Adrenal gland (tissue), 12 donors: ENCODE measurements around the gene VPS18. TPM values are rescaled to one million over a fixed set of nuclear protein-coding genes. Genes with fewer than 3 reads are reported as not detected.

Source experiments
- DNase-seq, 7 donors: peaks; one replicate each; pipeline ENCODE4 v3.0.0-alpha.2; 2019 to 2020
- H3K27ac ChIP-seq, 5 donors: fragments of 200-600 bp; sonication (generic) in 4 of 5; 1 replicate in 3 of 5; 2 replicates in 2 of 5; pipeline versions ENCODE4 v1.5.1 to v1.8.0; 2016 to 2020; ENCODE audit warnings: mild to moderate bottlenecking in 1 of 5
- H3K27me3 ChIP-seq: fragments of 200-600 bp; 2 replicates; pipeline ENCODE4 v1.8.0; 2021
- H3K36me3 ChIP-seq, 2 donors: fragments of 200-600 bp; replicated peaks in 1 of 2; 1 replicate in 1 of 2; 2 replicates in 1 of 2; pipeline versions ENCODE4 v1.5.1 to v1.8.0; 2018 to 2022
- H3K4me1 ChIP-seq, 2 donors: fragments of 200-600 bp; replicated peaks in 1 of 2; 1 replicate in 1 of 2; 2 replicates in 1 of 2; pipeline versions ENCODE4 v1.5.1 to v1.8.0; 2018 to 2021
- H3K4me3 ChIP-seq, 4 donors: fragments of 200-600 bp; sonication (generic) in 3 of 4; one replicate each; pipeline ENCODE4 v1.5.1; 2016 to 2018
- H3K9me3 ChIP-seq, 3 donors: fragments of 200-600 bp; sonication (generic) in 1 of 3; replicated peaks in 1 of 3; 1 replicate in 2 of 3; 2 replicates in 1 of 3; pipeline versions ENCODE4 v1.5.1 to v1.8.0; 2016 to 2021
- POLR2A ChIP-seq, 2 donors: fragments of 450-650 bp; IDR thresholded peaks; one replicate each; pipeline ENCODE4 v1.6.1; 2017; ENCODE audit warnings: antibody characterized with exemption in 2 of 2, mild to moderate bottlenecking in 2 of 2, moderate library complexity in 1 of 2
- WGBS, 4 donors: extraction: QIAGEN DNeasy Blood & Tissue Kit in 2 of 4; methylation state at CpG; one replicate each; pipeline versions ENCODE4 v1.1.5 to v1.1.7; 2013 to 2017; 5-methylcytosine and 5-hydroxymethylcytosine counted together
- intact Hi-C, 2 donors: fragments of 100-400 bp; cut with DNase I; formaldehyde crosslinking; loops; one replicate each; pipeline versions ENCODE4 v1.14.1 to v1.15.0; 2022 to 2023
- polyA plus RNA-seq, 3 donors: library from polyadenylated mRNA; stranded (reverse); fragments of 200-250 nt in 2 of 3; fragments of 350-450 nt in 1 of 3; fragmentation: Illumina TruSeq in 1 of 3; extraction: RNeasy Lipid Tissue Mini Kit (QIAGEN cat#74804) in 1 of 3; gene quantifications; one replicate each; pipeline ENCODE4 v1.2.3, GENCODE V29; 2013 to 2014
- small RNA-seq, 2 donors: library from RNA; depleted of rRNA; stranded (forward); fragments of <200 nt; gene quantifications; one replicate each; pipeline ENCODE3, GENCODE V24; 2016
- total RNA-seq, 9 donors: library from RNA; depleted of rRNA in 4 of 9; stranded (reverse); fragments of >200 nt in 4 of 9; fragments of 120-200 nt in 1 of 9; fragmentation: NEBNext Ultra II Directional in 1 of 9; extraction: Animal tissue kit (Norgen Biotek cat#: 25700) in 1 of 9; gene quantifications; one replicate each; pipeline versions ENCODE4 v1.1.0 to v1.2.4, GENCODE V29; 2013 to 2023
- TF ChIP-seq, protein P1 (sequence below), 6 experiments: fragments of 450-650 bp in 4 of 6; fragments of 200-600 bp in 2 of 6; sonication (generic) in 1 of 6; IDR thresholded peaks; 1 replicate in 5 of 6; 2 replicates in 1 of 6; pipeline versions ENCODE4 v1.5.1 to v1.8.0; 2016 to 2021; ENCODE audit warnings: antibody characterized with exemption in 6 of 6, mild to moderate bottlenecking in 2 of 6, moderate library complexity in 1 of 6
- donor health status: healthy with polysubstance abuse.
- donor health status: Bipolar disorder and iron deficiency.
- donor health status: DM: yes; HTN: yes; CAD: no.
- donor health status: DM: no; HTN: no; CAD: no.
- donor health status: DM: no; HTN: no; CAD: no.
- donor health status: DM: yes; HTN: yes; CAD: no.

VPS18 gene
- total and polyA plus RNA-seq, 12 donors, result 8.9 to 43.4 (median 30.0) TPM

GRCh38 chr15:40952901-40953712 is 58.9 kb downstream of the VPS18 start, which contains the start of gene CHAC1:
CHAC1 (plus strand) TSS chr15:40953471; CDS start chr15:40953584, 113 bp downstream.
- H3K27ac ChIP-seq, result peak within 1 kb of the TSS in 3 of 5 donors; percentile 17 to 81 (median 51)

More at GRCh38 chr15:40952901-40953712, 58.9 kb downstream of the VPS18 start, which contains the start of gene CHAC1:
- Histone ChIP-seq H3K4me3 (peak within 1 kb of the TSS in 3 of 4 donors; percentile 59 to 71 (median 67)), H3K4me1 (peaks cover 6 to 14% of the 10 kb centered on the region in 2 donors), H3K36me3 (no peaks in the 10 kb centered on the region), H3K27me3 (no peaks in the 10 kb centered on the region), H3K9me3 (no peaks in the 10 kb centered on the region)
- TF ChIP-seq, protein P1, sequence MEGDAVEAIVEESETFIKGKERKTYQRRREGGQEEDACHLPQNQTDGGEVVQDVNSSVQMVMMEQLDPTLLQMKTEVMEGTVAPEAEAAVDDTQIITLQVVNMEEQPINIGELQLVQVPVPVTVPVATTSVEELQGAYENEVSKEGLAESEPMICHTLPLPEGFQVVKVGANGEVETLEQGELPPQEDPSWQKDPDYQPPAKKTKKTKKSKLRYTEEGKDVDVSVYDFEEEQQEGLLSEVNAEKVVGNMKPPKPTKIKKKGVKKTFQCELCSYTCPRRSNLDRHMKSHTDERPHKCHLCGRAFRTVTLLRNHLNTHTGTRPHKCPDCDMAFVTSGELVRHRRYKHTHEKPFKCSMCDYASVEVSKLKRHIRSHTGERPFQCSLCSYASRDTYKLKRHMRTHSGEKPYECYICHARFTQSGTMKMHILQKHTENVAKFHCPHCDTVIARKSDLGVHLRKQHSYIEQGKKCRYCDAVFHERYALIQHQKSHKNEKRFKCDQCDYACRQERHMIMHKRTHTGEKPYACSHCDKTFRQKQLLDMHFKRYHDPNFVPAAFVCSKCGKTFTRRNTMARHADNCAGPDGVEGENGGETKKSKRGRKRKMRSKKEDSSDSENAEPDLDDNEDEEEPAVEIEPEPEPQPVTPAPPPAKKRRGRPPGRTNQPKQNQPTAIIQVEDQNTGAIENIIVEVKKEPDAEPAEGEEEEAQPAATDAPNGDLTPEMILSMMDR (IDR thresholded peaks at IDR 0.05), result no peak
- peak in 1 of 2 donors; percentile 60 for TF ChIP-seq POLR2A (IDR thresholded peaks at IDR 0.05)
- intact Hi-C loops, result no loop called here
- DNase-seq, result peak; percentile 94 to 98 (median 97)
- 0 to 3% (median 1%) methylated on average over 2 to 72 of the region's 72 CpGs for WGBS, 4 donors

Small RNA genes within 50 kb of the gene (small RNA-seq; reads per million reads assigned to genes)
- gene AC025166.1, result 0 reads per million in 2 donors
- gene ISCA1P4, result 0 reads per million in 2 donors

Other genes starting within 250 kb of the VPS18 start
- gene RAD51, start 199.3 kb upstream of the VPS18 start, total RNA-seq, result 1 to 10 TPM in 4 of 9 donors, under 1 TPM in 3, not detected in 2; 0.47 to 5.2 (median 1.1) TPM
- gene RAD51, start 199.3 kb upstream of the VPS18 start, polyA plus RNA-seq, result under 1 TPM in 2 of 3 donors, not detected in 1; 0.74 to 0.82 TPM
- 10 to 100 TPM; 20.6 to 50.1 (median 33.9) TPM for gene RMDN3, start 139.2 kb upstream of the VPS18 start, total RNA-seq
- 10 to 100 TPM; 19.2 to 45.4 (median 22.4) TPM for gene RMDN3, start 139.2 kb upstream of the VPS18 start, polyA plus RNA-seq
- 10 to 100 TPM in 8 of 9 donors, 1 to 10 TPM in 1; 7.8 to 77.3 (median 19.9) TPM for gene GCHFR, start 130.4 kb upstream of the VPS18 start, total RNA-seq
- gene GCHFR, start 130.4 kb upstream of the VPS18 start, polyA plus RNA-seq, result 10 to 100 TPM in 2 of 3 donors, 1 to 10 TPM in 1; 6.1 to 27.0 (median 23.6) TPM
- gene C15orf62, start 124.5 kb upstream of the VPS18 start, total RNA-seq, result 1 to 10 TPM in 1 of 9 donors, under 1 TPM in 4, not detected in 4; 0.11 to 1.1 (median 0.46) TPM
- under 1 TPM; 0.07 to 0.97 (median 0.27) TPM for gene C15orf62, start 124.5 kb upstream of the VPS18 start, polyA plus RNA-seq
- gene ZFYVE19, start 87.4 kb upstream of the VPS18 start, total RNA-seq, result 10 to 100 TPM; 11.0 to 35.1 (median 27.3) TPM
- 10 to 100 TPM; 12.0 to 25.3 (median 24.1) TPM for gene ZFYVE19, start 87.4 kb upstream of the VPS18 start, polyA plus RNA-seq
- gene DNAJC17, start 87.0 kb upstream of the VPS18 start, total RNA-seq, result 10 to 100 TPM; 27.4 to 88.6 (median 42.2) TPM
- 100 to 1,000 TPM in 2 of 3 donors, 10 to 100 TPM in 1; 33.0 to 174 (median 170) TPM for gene DNAJC17, start 87.0 kb upstream of the VPS18 start, polyA plus RNA-seq
- not detected for gene PPP1R14D, start 65.7 kb upstream of the VPS18 start, total RNA-seq
- not detected for gene PPP1R14D, start 65.7 kb upstream of the VPS18 start, polyA plus RNA-seq
- gene SPINT1, start 50.4 kb upstream of the VPS18 start, total RNA-seq, result 1 to 10 TPM in 6 of 9 donors, under 1 TPM in 3; 0.17 to 5.1 (median 1.3) TPM
- 1 to 10 TPM in 2 of 3 donors, under 1 TPM in 1; 0.46 to 1.3 (median 1.1) TPM for gene SPINT1, start 50.4 kb upstream of the VPS18 start, polyA plus RNA-seq
- under 1 TPM in 2 of 9 donors, not detected in 7; 0.11 to 0.34 TPM for gene RHOV, start 20.2 kb upstream of the VPS18 start, total RNA-seq
- under 1 TPM in 2 of 3 donors, not detected in 1; 0.13 to 0.16 TPM for gene RHOV, start 20.2 kb upstream of the VPS18 start, polyA plus RNA-seq
- gene DLL4, start 34.9 kb downstream of the VPS18 start, total RNA-seq, result 10 to 100 TPM in 2 of 9 donors, 1 to 10 TPM in 7; 1.9 to 15.9 (median 4.9) TPM
- 1 to 10 TPM in 2 of 3 donors, under 1 TPM in 1; 0.66 to 3.9 (median 3.6) TPM for gene DLL4, start 34.9 kb downstream of the VPS18 start, polyA plus RNA-seq
- gene CHAC1, start 59.0 kb downstream of the VPS18 start, total RNA-seq, result 1 to 10 TPM in 4 of 9 donors, under 1 TPM in 4, not detected in 1; 0.24 to 2.4 (median 0.95) TPM
- 1 to 10 TPM in 2 of 3 donors, under 1 TPM in 1; 0.55 to 1.3 (median 1.3) TPM for gene CHAC1, start 59.0 kb downstream of the VPS18 start, polyA plus RNA-seq
- 10 to 100 TPM; 16.7 to 25.0 (median 17.9) TPM for gene INO80, start 221.8 kb downstream of the VPS18 start, total RNA-seq
- gene INO80, start 221.8 kb downstream of the VPS18 start, polyA plus RNA-seq, result 10 to 100 TPM in 1 of 3 donors, 1 to 10 TPM in 2; 5.4 to 20.6 (median 5.9) TPM